GM12875 (cell line): Measurements from ENCODE around the gene NFIX.

Experiments
- H3K4me3 ChIP-seq: one replicate; pipeline ENCODE4 v1.5.1; 2011; ENCODE audit warnings: low read depth, low read length, control low read depth
- CTCF ChIP-seq: IDR thresholded peaks from 2 replicates; pipeline ENCODE4 v1.5.1; 2011; ENCODE audit warnings: low read depth, mild to moderate bottlenecking, control low read depth, inconsistent platforms, low read length, moderate library complexity, borderline replicate concordance; ENCODE audit not compliant: insufficient read depth

NFIX gene

GRCh38 chr19:13057147-13057572, 61.9 kb downstream of the NFIX start:
- no peak for TF ChIP-seq CTCF
- H3K4me3 ChIP-seq, result no peak overlapping the region

- H3K4me3 ChIP-seq, result no peak overlapping the region
- TF ChIP-seq CTCF, result no peak
These were observed 62.5 kb downstream of the NFIX start for GRCh38 chr19:13057744-13058143.

- no peak for TF ChIP-seq CTCF
These were observed 63.8 kb downstream of the NFIX start for GRCh38 chr19:13058951-13059660.

GRCh38 chr19:13060233-13060963, 65.1 kb downstream of the NFIX start:
- H3K4me3 ChIP-seq, result no peak overlapping the region
- TF ChIP-seq CTCF, result no peak

More at GRCh38 chr19:13058951-13059660, 63.8 kb downstream of the NFIX start:
- H3K4me3 ChIP-seq, result no peak overlapping the region

GRCh38 chr19:13060964-13061927, 66.0 kb downstream of the NFIX start:
- no peak overlapping the region for H3K4me3 ChIP-seq
- peak; percentile 98 for TF ChIP-seq CTCF

- no peak for TF ChIP-seq CTCF
- no peak overlapping the region for H3K4me3 ChIP-seq
These were observed 67.0 kb downstream of the NFIX start for GRCh38 chr19:13062317-13062716.
